Stimulated activated CD4-positive, alpha-beta T cell treated with anti-CD3 and anti-CD28 coated beads, Interleukin-4, amount 100 ng/mL, for 24 hours (primary cell): ENCODE data around the gene ZNF22.

Source experiments
- DNase-seq: peaks from one replicate; pipeline ENCODE4 v3.0.0-alpha.2; 2020

Gene ZNF22

GRCh38 chr10:44978213-44978569 lies 22.5 kb upstream of the ZNF22 start:
- DNase-seq = no peak

GRCh38 chr10:44978570-44979280 lies 22.0 kb upstream of the ZNF22 start, which contains the start of gene DEPP1:
Gene DEPP1 (minus strand): TSS chr10:44978809. CDS start chr10:44978030, 779 bp downstream.
- DNase-seq = no peak

- no peak for DNase-seq
These were observed 21.2 kb upstream of the ZNF22 start for GRCh38 chr10:44979281-44980191.

GRCh38 chr10:44980309-44981171 lies 20.2 kb upstream of the ZNF22 start:
- no peak for DNase-seq

- DNase-seq = no peak
These were observed 19.3 kb upstream of the ZNF22 start for GRCh38 chr10:44981172-44982113.

GRCh38 chr10:44982114-44982460 lies 18.6 kb upstream of the ZNF22 start:
- no peak for DNase-seq

- DNase-seq = no peak
These were observed 18.2 kb upstream of the ZNF22 start for GRCh38 chr10:44982496-44982895.

GRCh38 chr10:44983066-44983894 lies 17.4 kb upstream of the ZNF22 start:
- no peak for DNase-seq

- no peak for DNase-seq
These were observed 16.8 kb upstream of the ZNF22 start for GRCh38 chr10:44983895-44984278.

- no peak for DNase-seq
These were observed 16.0 kb upstream of the ZNF22 start for GRCh38 chr10:44984671-44985101.

GRCh38 chr10:44985175-44985681 lies 15.5 kb upstream of the ZNF22 start:
- no peak for DNase-seq

- DNase-seq = no peak
These were observed 14.5 kb upstream of the ZNF22 start for GRCh38 chr10:44986179-44986578.

- DNase-seq = no peak
These were observed 14.1 kb upstream of the ZNF22 start for GRCh38 chr10:44986670-44987069.

- DNase-seq = no peak
These were observed 11.7 kb upstream of the ZNF22 start for GRCh38 chr10:44988957-44989585.

- DNase-seq = no peak
These were observed 11.0 kb upstream of the ZNF22 start for GRCh38 chr10:44989597-44990301.

GRCh38 chr10:44990302-44990655 lies 10.4 kb upstream of the ZNF22 start:
- DNase-seq = no peak

- DNase-seq = no peak
These were observed 9.8 kb upstream of the ZNF22 start for GRCh38 chr10:44990965-44991364.

- no peak for DNase-seq
These were observed 9.2 kb upstream of the ZNF22 start for GRCh38 chr10:44991571-44991970.

GRCh38 chr10:44992070-44992731 lies 8.5 kb upstream of the ZNF22 start:
- DNase-seq = no peak
